WERI-Rb-1 (cell line): ENCODE measurements around the gene GADL1.

ENCODE experiments used
- DNase-seq: peaks from one replicate; pipeline ENCODE4 v3.0.0-alpha.2; 2020
- H3K27ac ChIP-seq: fragments of 250-450 bp; sonication (Bioruptor Pico); 2 replicates; pipeline ENCODE4 v1.5.1; 2020; ENCODE audit warnings: mild to moderate bottlenecking, moderate library complexity
- H3K27me3 ChIP-seq: fragments of 250-450 bp; sonication (Bioruptor Pico); 2 replicates; pipeline ENCODE4 v1.5.1; 2021; ENCODE audit warnings: mild to moderate bottlenecking, low read depth, moderate library complexity; ENCODE audit not compliant: insufficient read depth, severe bottlenecking
- H3K36me3 ChIP-seq: fragments of 250-450 bp; sonication (Bioruptor Pico); 2 replicates; pipeline ENCODE4 v1.5.1; 2020; ENCODE audit warnings: mild to moderate bottlenecking, moderate library complexity
- H3K4me3 ChIP-seq: 2 replicates; pipeline ENCODE4 v1.5.1; 2011; ENCODE audit warnings: low read depth, mild to moderate bottlenecking, control low read depth, low read length
- H3K9me3 ChIP-seq: fragments of 250-450 bp; sonication (Bioruptor Pico); 2 replicates; pipeline ENCODE4 v1.5.1; 2021; ENCODE audit warnings: mild to moderate bottlenecking, moderate library complexity; ENCODE audit not compliant: severe bottlenecking
- TF ChIP-seq, protein P1 (sequence below): IDR thresholded peaks from 2 replicates; pipeline ENCODE4 v1.5.1; 2011; ENCODE audit warnings: low read depth, mild to moderate bottlenecking, control low read depth, inconsistent platforms, low read length

GADL1 gene

DNA sequence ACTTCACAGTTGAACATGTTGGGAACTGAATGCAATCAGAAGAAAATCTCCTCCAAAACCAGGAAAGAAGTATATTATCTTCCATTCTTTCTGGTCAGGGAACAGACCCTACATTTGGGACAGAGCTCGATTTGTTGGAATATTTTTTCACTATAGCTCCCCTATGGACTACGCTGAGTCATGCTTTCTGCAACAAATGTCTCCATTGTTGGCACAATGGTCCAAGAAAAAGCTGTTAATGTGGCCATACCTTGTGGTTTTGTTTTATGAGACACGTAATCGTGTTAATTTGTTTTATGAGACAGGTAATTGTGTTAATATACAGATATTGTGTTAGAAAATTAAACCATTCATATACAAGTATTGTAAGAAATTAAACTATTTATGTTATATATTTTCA is 186.6 kb downstream of the GADL1 start:
- Histone ChIP-seq H3K27me3 (no peaks in the 10 kb centered on the region), H3K27ac (no peak overlapping the region), H3K36me3 (no peaks in the 10 kb centered on the region), H3K4me3 (no peak overlapping the region), H3K9me3 (no peaks in the 10 kb centered on the region)
- DNase-seq, result no peak
- TF ChIP-seq, protein P1, sequence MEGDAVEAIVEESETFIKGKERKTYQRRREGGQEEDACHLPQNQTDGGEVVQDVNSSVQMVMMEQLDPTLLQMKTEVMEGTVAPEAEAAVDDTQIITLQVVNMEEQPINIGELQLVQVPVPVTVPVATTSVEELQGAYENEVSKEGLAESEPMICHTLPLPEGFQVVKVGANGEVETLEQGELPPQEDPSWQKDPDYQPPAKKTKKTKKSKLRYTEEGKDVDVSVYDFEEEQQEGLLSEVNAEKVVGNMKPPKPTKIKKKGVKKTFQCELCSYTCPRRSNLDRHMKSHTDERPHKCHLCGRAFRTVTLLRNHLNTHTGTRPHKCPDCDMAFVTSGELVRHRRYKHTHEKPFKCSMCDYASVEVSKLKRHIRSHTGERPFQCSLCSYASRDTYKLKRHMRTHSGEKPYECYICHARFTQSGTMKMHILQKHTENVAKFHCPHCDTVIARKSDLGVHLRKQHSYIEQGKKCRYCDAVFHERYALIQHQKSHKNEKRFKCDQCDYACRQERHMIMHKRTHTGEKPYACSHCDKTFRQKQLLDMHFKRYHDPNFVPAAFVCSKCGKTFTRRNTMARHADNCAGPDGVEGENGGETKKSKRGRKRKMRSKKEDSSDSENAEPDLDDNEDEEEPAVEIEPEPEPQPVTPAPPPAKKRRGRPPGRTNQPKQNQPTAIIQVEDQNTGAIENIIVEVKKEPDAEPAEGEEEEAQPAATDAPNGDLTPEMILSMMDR, result no peak

DNA sequence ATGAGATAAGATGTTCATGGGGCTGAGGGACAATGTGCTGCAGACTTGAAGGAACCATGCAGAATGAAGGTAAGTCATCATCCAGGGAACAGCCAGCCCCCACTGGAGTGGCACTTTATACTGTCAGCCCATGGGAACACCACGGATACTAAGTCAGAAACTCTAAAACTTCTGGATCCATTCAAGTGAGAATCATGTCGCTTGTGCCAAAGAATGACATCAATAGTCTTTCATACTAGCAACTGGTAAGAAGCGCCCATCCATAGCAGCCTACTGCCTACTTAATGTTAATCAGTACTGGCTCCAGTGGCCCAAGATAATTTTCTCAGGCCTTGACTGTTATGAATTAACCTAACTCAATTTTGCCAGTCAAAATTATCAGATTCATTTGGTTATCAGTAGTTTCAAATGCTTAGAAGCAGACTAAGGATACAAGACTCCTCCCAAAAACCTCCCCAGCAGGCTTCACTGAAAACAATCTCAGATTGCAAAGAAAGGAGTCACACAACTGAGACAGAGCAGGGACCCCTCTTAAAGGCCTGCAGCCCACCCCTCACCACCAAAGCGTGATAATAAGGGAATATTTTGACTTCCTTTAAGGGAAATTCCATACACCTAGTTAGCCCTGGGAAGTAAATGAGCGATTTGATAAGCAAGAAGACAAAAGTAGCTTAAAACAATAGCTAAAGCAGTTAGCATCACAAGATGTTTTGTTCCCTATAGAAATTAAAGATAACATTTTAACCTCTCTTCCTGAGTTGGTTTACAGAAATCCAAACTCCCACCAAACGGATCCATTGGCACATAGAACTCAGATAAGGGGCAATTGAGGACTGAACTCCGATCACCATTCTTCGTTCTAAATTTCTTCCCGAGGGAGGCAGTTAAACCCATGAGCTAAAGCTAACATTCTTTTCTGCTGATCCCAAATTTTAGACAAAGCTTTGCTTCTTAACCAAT is 189.2 kb downstream of the GADL1 start:
- H3K9me3 ChIP-seq, result no peaks in the 10 kb centered on the region
- H3K27me3 ChIP-seq, result no peaks in the 10 kb centered on the region
- H3K27ac ChIP-seq, result no peak overlapping the region
- no peak for DNase-seq
- no peaks in the 10 kb centered on the region for H3K36me3 ChIP-seq
- TF ChIP-seq, protein P1, result no peak
- H3K4me3 ChIP-seq, result no peak overlapping the region

DNA sequence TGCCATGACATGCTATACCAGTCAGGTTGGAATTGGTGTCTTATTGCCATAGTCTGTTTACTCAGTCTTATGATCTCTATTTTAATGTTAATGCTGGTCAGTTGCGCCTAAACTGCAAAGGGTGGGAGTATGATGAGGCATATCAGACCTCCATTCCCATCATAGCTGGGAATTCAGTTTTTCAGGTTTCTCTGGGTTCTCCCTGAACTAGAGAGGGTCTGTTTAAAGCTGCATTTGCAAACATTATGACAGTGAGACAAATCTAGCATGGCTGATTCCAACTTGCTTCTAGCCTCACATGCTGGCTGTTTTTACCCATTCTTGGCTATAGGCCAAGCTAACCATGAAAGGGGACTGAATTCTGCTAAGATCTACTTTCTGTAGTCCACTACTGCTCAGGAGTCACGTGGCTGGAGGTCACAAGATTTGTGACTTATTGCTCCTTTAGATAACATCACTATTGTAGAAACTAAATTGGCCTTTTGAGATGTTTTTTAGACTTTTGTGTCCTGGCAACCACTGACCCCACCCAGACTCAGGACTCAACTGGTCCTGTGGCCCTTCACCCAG is 191.5 kb downstream of the GADL1 start:
- Histone ChIP-seq H3K4me3 (no peak overlapping the region), H3K9me3 (no peaks in the 10 kb centered on the region), H3K27ac (no peak overlapping the region), H3K36me3 (no peaks in the 10 kb centered on the region), H3K27me3 (no peaks in the 10 kb centered on the region)
- DNase-seq, result no peak
- TF ChIP-seq, protein P1, result no peak

DNA sequence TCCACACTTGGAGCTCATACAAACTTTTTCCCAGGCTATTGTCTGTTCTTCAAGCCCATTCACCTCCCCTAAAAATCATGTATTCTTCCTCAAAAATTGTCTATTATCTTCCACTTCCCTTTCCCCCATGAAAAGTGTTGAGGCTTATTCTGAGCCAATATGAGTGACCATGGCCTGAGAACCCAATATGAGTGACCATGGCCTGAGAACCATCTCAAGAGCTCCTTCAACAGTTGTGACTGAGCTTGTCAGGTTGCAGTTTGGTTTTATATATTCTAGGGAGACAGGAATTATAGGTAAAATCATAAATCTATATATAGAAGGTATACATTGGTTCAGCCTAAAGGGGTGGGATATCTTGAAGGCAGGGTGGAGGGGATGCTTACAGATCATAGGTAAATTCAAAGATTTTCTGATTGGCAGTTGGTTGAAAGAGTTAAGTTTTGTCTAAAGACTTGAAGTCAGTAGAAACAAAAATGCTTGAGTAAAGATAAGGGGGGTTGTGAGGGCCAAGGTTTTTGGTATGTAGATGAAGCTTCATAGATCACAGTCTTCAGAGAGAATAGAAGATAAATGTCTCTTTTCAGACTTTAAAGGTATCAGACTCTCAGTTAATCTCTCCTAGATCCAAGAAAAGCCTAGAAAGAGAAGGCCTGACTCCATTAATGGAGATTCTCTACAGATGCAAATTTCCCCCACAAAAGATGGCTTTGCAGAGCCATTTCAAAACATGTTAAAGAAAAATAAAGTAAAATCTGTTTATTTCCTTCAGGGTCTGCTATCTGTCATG is 192.2 kb downstream of the GADL1 start:
- no peak overlapping the region for H3K27ac ChIP-seq
- H3K9me3 ChIP-seq, result no peaks in the 10 kb centered on the region
- no peak overlapping the region for H3K4me3 ChIP-seq
- TF ChIP-seq, protein P1, result no peak
- DNase-seq, result no peak
- H3K36me3 ChIP-seq, result no peaks in the 10 kb centered on the region
- no peaks in the 10 kb centered on the region for H3K27me3 ChIP-seq

DNA sequence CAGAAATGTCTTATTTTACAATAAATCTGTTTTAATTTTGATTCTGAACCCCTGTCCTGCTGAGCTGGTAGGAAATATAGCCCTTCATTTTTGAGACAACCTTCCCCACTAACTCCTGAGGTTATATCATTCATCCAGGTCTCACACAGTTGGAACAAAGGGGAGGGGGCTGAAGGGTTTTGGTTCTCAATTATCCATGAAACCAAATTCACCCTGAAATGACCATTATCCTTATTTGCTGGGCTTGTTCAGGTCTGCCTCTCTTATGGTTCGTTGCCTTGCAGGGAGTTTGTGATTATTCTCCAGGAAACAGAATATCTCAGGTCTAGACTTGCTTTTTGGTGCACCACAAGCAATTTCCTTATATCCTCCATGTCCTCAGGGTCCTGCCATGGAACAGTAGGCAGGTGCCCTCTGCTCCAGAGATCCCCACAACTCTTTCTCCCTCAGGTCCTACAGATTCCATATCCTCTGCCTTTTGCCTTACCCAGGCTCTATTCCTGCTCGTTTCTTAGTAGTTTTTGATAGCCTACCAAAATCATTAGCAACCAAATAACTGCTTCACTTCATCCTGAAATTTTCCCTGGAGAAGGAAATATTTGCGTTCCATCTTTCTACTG is 193.6 kb downstream of the GADL1 start:
- H3K36me3 ChIP-seq, result no peaks in the 10 kb centered on the region
- no peaks in the 10 kb centered on the region for H3K9me3 ChIP-seq
- no peaks in the 10 kb centered on the region for H3K27me3 ChIP-seq

More for the DNA sequence above, 193.6 kb downstream of the GADL1 start:
- no peak for DNase-seq
- Histone ChIP-seq H3K4me3 (no peak overlapping the region), H3K27ac (no peak overlapping the region)
- TF ChIP-seq, protein P1, result no peak
